GM12878 (cell line): Measurements from ENCODE around the gene ITGAD.

Experiments used
- EZH2 ChIP-seq: IDR thresholded peaks from 2 replicates; pipeline ENCODE4 v1.6.1; 2012; ENCODE audit warnings: low read depth, mild to moderate bottlenecking, control low read depth, inconsistent platforms, low read length, borderline replicate concordance; ENCODE audit not compliant: control insufficient read depth
- PAX8 ChIP-seq: fragments of 450-650 bp; IDR thresholded peaks from 2 replicates; pipeline ENCODE4 v1.6.1; 2017; ENCODE audit warnings: mild to moderate bottlenecking, moderate library complexity
- PBX3 ChIP-seq: IDR thresholded peaks from 2 replicates; pipeline ENCODE4 v1.6.1; 2011; ENCODE audit warnings: mild to moderate bottlenecking, low read depth, low read length, moderate library complexity; ENCODE audit not compliant: insufficient replicate concordance
- POLR2AphosphoS2 ChIP-seq: IDR thresholded peaks from 2 replicates; pipeline ENCODE4 v1.6.1; 2011; ENCODE audit warnings: low read depth, mild to moderate bottlenecking, low read length, improper control_type of control experiment, moderate library complexity
- POLR2AphosphoS5 ChIP-seq: IDR thresholded peaks from 2 replicates; pipeline ENCODE4 v1.6.1; 2011; ENCODE audit warnings: mild to moderate bottlenecking, low read length, inconsistent platforms
- RBBP5 ChIP-seq: fragments of 200-600 bp; sonication (generic); conservative IDR thresholded peaks from 2 replicates; pipeline ENCODE4 v1.6.1; 2016
- REST ChIP-seq: IDR thresholded peaks from 2 replicates; pipeline ENCODE4 v1.6.1; 2012; ENCODE audit warnings: mild to moderate bottlenecking, low read depth, low read length
- SUZ12 ChIP-seq: fragments of 200-600 bp; sonication (generic); IDR thresholded peaks from one replicate; pipeline ENCODE4 v1.6.1; 2018; ENCODE audit warnings: antibody characterized with exemption, mild to moderate bottlenecking; ENCODE audit not compliant: unreplicated experiment

- TF ChIP-seq EZH2 (no peak), REST (no peak), PBX3 (no peak), SUZ12 (no peak), RBBP5 (no peak), POLR2AphosphoS2 (no peak), POLR2AphosphoS5 (no peak), PAX8 (no peak)
Observed at GRCh38 chr16:31395647-31396046, 2.5 kb downstream of the ITGAD start.
